NCI-H1092 (cell line): ENCODE results near the gene CASQ2.

Experiments
- DNase-seq: peaks from one replicate; lab custom pipeline; 2025; lab: John Stamatoyannopoulos, UW

CASQ2 gene

DNA sequence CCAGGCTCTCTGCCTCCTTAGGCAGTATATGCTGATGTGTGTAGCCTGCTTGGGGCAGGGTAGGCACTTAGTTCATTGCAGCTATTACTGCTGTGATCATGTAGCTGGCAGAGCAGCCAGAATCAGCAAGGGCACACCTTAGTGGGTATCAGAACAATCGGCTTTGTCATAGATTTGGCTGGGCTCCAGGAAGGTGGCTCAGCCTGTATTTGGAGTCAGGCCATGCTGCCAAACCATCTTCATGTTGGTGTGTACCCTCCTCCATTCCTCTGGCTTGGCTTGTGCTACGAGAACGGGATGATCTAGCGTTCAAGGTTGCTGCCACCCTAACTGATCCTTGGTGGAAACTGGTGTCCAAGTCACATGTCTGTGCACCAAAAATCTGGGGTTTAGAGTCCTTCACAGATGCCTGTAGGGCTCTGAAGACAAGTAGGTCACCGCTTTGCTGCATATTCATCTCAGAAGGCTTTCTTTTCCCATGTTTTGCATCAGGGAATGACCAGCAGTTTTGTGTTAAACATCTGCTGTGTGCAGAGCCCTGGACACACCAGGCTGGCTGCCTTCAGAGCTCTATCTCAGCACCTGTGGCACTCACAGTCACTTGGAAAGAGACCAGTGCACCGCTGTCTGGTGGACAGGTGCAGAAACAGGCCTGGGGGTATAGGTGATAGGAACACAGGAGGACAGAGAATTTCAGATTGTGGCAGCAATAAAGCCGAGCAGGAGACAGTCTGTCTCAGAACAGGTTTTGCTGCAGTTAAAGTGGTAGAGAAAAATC is 103.0 kb downstream of the CASQ2 start:
- DNase-seq, result no peak

DNA sequence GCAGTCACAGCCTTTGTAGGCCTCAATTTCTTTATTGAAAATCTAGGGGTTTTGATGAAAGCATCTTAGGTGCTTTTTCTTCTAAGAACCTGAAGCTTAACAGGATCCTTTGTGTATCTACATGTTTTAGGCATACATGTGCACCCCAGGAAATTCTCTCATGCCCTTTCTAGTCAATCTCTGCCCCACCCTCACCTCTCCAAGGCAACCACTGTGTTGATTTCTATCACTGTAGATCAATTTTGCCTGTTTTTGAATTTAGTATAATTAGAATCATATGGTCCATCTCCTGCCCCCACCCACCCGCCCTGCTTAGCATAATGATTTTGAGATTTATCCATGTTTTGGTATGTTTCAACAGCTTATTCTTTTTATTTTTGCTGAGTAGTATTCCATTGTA is 107.4 kb downstream of the CASQ2 start:
- no peak for DNase-seq

DNA sequence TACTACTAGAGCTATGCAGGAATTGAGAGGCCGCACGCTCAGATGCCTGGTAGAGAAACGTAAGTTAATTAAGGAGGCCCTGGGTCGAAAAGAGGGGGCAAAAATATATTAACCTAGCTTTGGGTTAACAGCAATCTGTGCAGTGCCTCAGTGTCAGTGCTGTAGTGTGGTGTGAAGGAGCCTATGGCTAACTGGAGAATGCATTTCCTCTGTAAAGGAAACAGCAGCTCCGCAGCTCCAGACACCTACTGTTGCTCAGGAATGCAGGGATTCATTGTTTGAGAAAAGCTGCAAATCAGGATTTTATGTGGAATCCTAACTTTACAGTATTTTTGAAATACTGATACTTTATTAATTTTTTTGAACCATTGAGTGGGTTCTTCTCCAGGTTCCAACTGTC is 108.4 kb downstream of the CASQ2 start:
- no peak for DNase-seq

DNA sequence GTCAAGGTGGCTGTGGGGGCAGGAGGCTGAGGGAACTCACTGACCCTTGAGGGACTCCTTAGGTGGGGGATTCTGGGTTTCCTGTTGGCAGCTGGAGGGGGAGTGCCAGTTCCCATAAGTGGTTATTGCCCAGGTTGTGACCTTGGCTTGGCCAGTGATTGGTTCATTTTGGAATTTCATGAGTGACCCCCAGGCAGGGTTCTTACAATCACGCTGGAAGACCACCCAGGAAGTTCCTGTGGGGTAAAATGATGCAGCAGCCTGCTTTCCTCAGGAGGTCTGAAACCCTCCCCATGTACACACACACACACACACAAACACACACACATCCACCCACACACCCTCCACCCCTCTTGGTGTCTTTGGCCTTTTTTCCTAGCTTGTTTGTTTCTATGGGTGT is 109.9 kb downstream of the CASQ2 start:
- DNase-seq, result no peak

DNA sequence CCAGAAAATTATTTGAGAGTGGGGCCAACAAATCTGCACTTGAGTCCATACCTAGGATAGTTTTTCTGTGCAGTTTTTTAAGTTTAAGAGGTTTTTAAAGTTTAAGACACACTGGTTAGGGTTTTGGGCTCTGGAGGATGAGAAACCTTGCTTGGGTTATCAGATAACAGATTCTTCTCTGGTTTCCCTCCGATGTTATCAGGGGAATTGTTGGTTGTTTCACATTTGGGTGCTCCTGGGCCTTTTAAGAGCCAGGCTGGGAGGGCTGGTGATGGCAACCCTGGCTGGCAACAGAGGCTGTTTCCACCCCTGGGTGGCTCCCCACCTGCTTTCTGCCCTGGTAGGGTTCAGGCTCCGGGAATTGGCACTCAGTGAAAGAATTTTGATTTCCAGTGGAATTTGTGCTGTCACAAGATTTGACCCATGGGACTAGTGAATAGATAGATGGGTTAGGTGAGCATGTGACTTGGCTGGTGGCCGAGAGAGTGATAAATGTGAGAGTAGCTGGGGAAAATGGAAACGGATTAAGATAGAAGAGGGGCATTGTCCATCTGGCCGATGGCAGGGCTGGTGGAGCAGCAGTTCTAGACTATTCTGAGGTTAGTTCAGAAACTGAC is 111.9 kb downstream of the CASQ2 start:
- no peak for DNase-seq

DNA sequence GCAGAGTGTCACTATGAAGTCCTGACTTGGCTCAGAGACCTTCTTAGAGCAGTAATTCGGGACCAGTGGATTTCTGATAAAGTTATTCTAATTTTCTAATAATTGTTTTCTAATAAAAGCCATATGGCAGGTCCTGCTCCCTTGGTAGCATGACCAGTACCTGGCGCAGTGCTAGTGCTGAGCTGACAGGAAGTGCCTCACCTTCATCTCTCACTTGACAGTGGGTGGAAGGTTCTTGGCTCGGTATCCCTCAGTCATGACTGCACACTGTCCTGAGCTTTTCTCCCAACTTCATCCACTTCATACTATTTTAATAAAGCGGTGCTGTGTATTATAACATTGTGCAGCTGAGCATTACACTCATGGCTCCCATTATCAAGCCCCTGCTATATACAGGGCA is 112.6 kb downstream of the CASQ2 start:
- no peak for DNase-seq

DNA sequence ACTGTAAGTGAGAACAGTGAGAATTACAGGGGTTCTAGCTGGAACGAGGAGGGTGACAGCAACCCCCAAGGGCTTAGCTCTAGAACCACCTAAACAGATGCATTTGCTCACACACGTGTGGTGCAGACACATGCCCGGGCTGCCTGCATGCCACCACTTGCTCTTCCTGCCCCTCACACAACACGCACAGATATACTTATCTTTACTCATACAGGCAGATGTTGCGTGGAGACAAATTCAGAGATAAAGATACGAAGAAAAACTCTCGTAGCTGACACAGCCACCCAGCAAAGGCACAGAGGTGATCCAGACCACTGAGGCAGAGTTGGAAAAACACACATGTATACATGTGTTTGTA is 113.2 kb downstream of the CASQ2 start:
- no peak for DNase-seq

DNA sequence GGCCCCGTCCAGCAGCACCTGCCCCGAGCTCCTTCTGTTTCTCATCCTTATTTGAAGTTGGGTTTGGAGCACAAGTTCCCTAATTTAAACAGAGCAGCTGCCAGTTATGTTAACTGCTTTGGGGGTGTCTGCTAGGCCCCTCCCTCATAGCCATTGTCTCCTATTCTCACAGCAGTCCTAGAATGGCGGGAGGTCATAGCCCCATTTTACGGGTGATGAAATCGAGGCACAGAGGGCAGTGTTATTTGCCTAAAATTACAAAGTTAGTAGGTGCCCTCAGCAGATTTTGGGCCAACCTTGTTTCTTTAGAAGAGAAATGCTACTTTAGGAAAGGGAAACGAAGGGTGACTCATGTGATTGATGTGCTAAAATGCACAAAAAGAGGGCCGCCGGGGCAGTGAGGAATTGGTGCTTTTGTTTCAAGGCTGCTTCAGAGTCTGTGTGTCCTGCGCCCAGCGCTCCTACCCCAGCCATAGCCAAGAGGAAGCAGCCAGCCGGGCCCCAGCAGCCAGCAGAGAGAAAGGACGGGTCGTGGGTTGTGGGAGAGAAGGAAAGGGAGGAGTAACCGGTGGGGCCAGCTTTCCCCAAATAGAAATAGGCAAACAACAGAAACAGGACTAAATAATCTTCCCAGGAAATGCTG is 113.7 kb downstream of the CASQ2 start:
- DNase-seq, result no peak

DNA sequence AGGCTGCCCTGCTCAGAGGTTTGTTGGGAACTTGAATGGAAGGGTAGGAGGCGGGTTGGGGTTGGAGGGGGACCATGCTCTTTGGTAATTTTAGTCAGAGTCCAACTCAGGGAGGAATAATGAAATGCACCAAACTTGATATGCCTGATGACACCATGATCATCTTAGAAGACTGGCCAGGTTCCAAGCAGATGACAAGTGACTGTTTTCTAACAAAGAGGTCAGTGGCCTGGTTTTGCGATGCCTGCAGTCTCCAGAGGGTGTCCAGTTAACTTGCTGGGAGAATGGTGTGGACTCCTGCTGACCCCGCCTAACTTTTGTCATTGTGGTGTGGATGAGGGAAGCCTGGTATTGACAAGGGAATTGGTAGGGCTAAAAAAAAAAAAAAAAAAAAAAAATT is 114.4 kb downstream of the CASQ2 start:
- no peak for DNase-seq

DNA sequence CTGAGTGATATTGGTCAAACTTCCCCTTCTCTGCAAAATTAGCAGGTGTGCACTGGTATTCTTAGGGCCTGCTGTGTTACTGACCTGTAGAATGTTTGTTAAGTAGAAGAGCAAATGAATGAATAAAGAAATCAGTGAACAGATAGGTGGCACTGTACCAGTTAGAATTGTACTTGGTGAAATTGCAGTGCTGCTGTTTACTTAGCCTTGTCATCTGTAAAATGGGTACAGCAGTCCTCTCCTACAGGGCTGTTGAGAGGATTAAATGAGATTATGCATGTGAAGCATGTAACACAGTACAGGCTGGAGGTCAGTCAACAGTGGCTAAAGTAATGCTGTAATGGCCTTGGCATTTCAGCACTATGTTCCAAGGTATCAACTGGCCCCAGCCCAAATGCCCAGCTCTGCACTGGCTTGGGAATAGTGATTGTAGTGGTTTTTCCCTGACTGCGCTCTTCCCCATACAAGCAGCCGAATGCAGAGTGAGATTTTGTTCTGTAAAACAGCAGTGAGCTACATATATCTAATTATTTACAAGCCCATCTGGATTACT is 116.2 kb downstream of the CASQ2 start:
- DNase-seq, result no peak

DNA sequence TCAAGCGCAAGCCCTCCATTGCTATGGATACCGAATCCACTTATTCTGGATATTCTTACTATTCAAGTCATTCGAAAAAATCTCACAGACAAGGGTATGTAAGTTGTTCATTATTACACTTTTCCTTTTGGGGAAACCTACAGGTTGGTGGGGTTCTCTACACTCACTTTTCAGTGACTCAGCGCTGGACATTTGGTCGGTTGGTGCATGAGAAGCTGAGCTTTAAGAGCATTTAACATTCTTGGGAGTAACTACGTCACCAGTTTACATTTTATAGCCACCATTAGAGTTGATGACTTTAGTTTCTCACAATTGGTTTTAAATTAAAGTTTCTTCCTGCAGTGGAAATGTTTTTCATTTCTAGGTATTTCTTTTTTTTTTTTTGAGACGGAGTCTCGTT is 117.1 kb downstream of the CASQ2 start:
- no peak for DNase-seq

DNA sequence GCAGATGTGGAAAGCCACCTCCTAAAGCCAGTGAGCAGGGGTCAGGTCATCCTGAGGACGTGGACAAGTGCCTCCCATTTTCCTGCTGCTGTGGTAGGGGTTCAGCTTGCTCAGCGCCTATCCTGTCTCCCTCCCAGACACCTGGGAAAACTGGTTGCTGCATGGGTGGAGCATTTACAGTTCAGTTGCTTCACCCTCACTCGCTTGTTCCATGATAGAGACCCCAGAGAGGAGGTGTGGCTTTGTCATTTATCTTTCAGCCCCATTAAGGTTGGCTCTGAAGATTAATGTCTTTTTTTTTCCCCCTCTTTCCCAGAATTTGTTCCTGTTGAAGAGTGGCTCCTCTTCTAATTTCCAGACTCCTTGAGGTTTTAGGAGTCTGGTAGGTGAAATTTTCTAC is 117.6 kb downstream of the CASQ2 start:
- DNase-seq, result no peak
